GM21526 (cell line): ENCODE data around the gene STPG2.
"Not testable (repeated sequence)": the region's sequence is repeated elsewhere in the genome, so short reads cannot be mapped to it uniquely, and the experiment has no call there.

Source experiments
- ATAC-seq: cut with Tn5 transposase; IDR thresholded peaks from one replicate; pipeline ENCODE4 v1.9.1; 2021; ENCODE audit warnings: moderate library complexity; ENCODE audit not compliant: unreplicated experiment, low FRiP score

The STPG2 gene

GRCh38 chr4:97953171-97953941 is 189.9 kb downstream of the STPG2 start:
- ATAC-seq: no peak

DNA sequence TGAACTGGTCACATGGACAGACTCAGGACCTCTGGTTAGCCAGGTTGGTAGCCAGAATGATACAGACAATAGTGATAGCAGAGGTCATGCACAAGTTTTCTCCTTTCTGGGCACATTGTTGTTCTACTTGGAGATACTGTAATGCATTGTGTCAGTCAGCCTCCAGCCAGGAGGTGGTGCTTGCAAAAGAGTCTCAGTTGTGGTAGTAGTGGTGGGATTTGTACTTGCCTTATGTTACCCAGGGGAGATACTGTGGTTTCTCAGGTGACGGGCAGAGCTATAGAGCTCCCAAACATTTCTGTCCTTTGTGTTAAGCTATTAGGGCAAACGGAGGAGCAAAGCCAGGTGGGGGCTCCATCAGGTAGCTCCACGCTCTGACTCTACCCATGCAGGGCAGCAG is 190.5 kb downstream of the STPG2 start:
- ATAC-seq: no peak

GRCh38 chr4:97950836-97951235 is 192.4 kb downstream of the STPG2 start:
- ATAC-seq: no peak

DNA sequence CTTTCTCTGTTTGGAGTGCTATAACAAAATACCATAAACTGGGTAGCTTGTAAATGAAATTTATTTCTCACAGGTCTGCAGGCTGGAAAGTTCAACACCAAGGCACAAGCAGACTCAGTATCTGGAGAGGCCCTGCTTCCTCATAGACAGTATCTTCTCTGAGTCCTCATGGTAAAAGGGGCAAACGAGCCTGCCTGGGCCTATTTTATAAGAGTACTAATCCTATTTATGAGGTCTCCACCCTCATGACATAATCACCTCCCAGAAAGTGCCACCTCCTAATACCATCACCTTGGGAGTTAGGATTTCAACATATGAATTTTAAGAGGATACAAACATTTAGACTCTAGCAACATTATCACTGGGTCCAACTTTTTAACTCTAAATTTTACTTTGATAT is 200.3 kb downstream of the STPG2 start:
- no peak for ATAC-seq

- ATAC-seq: no peak
Observed at GRCh38 chr4:97942137-97942536, 201.1 kb downstream of the STPG2 start.

GRCh38 chr4:97938141-97938540 is 205.1 kb downstream of the STPG2 start:
- ATAC-seq: no peak

DNA sequence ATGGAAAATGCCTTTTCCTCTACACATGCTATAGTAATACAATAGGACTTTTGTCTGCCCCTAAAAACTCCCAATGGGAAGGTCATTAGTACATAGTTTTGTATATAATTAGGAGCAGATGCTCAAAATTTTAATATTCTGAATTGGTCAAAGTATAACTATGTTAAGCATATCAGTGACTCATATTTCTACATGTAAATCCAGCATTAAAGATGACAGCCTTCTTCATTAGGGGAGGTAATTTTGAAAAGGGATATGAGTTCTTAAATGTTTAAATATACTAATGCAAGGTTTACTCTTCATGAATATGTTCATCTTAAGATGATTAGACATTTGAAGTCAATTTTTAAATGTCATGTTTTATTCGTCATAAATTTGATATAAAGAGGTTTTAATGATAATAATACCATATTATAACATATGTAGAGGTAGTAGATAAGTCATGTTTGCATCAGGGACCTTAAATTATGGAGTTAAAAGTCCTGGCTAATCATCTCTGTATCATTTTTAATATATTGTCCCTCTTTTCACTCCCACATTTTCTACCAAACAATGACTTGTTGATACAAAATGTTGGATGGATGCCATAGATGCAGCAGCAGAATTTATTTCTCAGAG is 218.8 kb downstream of the STPG2 start:
- ATAC-seq: no peak

DNA sequence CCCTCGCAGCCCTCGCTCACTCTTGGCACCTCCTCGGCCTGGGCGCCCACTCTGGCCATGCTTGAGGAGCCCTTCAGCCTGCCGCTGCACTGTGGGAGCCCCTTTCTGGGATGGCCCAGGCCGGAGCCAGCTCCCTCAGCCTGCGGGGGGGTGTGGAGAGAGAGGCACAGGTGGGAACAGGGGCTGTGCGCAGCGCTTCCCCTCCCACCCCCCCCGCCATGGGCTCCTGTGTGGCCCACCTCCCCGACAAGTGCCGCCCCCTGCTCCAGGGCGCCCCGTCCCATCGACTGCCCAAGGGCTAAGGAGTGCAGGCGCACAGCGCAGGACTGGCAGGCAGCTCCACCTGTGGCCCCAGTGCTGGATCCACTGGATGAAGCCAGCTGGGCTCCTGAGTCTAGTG is 220.2 kb downstream of the STPG2 start:
- no peak for ATAC-seq

DNA sequence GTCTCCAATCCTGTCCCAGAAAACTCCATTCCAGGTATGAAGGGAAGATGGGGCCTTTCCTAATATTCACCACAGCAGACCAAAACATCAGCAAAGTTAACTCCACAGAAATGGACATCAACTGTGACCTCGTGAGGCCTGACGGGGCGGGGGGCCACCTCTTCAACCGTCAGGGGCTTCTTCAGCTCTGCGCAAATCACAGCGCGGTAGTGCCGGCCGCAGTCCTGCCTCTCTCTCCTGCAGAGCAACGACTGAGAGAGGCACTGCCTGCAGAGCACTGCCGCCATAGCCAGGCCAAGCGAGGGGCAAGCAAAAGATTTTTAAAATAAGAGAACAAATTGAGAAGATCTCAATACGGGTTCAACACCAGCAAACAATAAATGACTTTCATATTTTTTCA is 226.2 kb downstream of the STPG2 start:
- no peak for ATAC-seq

GRCh38 chr4:97912156-97912555 is 231.1 kb downstream of the STPG2 start:
- no peak for ATAC-seq

GRCh38 chr4:97911236-97911906 is 231.9 kb downstream of the STPG2 start:
- ATAC-seq: no peak

DNA sequence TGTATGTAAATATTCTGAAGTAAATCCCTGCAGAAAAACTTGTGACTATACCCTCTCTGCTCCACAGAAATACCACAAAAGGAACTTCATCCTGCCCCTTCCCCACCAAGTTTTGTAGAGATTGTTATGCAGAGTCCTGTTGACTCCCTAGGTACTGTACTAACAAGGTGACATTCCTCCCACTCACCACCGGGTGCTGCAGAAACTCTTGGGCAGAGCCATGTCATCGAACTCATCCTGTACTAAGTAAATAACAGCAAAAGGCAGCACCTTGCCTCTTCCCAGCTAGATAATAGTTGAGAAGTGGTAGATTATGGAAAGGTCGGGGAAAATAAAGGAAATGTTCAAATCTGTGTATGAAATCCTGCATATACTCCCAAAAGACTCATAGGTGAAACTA is 233.3 kb downstream of the STPG2 start:
- peak; percentile 76 for ATAC-seq

- not testable (repeated sequence) for ATAC-seq
Observed at GRCh38 chr4:97903436-97904189, 239.7 kb downstream of the STPG2 start.

GRCh38 chr4:97900229-97900628 is 243.0 kb downstream of the STPG2 start:
- no peak for ATAC-seq

DNA sequence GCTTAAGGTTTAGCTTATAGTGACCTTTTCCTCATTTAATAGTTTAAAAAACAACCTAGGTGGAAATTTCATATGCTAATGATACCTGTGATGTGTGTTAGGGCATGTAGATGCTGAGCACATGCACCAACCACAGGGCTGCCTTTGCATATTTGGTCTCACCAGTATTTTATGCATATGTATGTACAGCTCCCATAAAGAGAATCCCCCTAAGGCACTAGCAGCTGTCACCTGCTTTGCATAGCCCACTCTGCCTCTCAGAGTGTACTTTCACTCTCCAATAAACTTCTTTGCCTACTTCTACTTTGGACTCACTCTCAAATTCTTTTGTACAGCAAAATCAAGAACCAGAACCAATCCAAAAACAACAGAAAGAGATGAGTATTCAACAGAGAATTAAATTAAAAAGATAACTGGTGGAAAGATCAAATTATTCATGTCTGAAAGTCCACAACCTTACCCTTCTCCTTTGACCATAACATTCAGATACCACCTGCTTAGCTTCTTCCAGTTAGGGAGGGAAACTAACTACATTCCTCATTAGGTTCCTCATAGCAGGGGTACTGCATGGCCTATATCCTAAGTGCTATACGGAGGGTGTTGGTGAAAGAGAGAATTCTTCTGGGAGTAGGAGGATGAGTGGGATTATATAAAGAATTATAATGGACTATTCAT is 250.5 kb downstream of the STPG2 start:
- ATAC-seq: no peak

GRCh38 chr4:97879942-97880341 is 263.3 kb downstream of the STPG2 start:
- no peak for ATAC-seq

GRCh38 chr4:97868097-97868496 is 275.2 kb downstream of the STPG2 start:
- ATAC-seq: no peak

DNA sequence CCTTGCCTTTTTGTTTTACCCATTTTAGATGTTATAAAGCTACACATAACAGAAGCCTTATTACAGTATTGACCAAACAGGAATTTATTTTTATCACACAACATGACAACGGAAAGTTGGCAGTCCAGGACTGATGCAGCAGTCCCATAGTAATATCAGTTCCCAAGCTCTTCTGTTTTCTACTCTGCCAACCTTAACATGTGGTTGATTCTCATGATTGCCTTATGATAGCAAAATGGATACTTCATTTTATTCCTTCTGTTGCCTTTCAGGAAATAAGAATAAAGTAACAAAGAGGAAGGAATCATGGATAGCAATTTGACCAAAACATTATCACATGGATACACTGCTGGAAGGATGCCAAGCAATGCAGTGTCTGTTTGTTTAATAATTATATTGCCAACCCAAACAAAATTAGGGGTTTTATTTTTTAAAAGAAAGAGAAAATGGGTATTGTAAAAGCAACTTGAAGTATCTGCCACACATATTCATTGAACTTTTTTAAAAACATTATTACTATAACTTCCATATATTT is 275.7 kb downstream of the STPG2 start:
- no peak for ATAC-seq

GRCh38 chr4:97866821-97867556 is 276.3 kb downstream of the STPG2 start:
- no peak for ATAC-seq

DNA sequence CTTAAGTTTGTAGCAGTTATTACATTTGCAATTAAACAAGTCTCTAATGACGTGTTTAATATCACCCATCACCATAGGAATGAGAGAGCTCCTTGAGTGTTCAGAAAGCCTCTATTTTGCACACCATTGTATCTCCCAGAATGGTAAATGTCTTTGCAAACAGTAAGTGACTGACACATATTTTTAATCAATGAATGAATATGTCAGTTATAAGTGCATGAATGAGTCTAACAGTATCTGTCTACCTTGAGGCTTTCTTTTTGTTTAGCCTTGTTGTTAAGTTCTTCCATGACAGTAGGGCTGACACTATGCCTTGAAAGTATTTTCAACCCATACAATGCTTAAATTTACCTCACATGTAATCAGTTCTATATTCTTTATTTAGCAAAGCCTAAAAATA is 292.2 kb downstream of the STPG2 start:
- ATAC-seq: no peak
